Measurements from ENCODE around the gene STRA6. TPM values are rescaled to one million over a fixed set of nuclear protein-coding genes. Genes with fewer than 3 reads are reported as not detected.

Gene STRA6
- total RNA-seq, 4 donors from 2014 or later = 0.39 to 1.9 TPM; not detected in 2

DNA sequence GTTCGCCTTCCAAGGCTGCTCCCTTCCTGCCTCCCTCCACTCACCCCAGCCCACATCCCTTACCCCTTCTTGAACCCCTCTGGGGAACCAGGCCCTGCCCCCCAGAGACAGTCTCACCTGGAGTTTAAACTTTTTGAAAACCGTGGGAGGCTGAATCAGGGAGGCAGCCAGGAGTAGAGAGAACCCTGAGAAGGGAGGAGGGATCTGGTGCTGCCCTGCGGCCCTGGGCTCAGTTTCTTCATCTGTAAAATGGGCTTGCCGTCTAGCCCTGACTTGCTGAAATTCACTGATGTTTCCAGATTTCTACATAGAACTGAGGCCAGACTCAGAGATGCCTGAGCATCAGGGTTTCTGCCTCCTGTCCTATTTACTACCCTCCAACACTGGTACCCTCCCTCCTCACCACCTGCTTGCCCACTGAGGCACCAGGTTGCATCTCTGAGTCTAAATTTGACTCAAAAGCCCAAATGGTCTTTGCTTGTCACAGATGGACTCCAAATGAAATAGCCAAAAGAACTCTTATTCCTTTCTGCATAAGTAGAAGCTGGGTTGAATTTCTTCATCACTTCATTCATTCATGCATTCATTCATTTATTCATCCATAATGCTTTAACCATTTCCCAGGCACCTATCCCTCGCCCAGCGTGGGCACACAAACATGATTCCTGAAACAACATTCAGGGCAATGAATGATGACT lies 11.9 kb upstream of the STRA6 start:
- no peaks in the 10 kb centered on the region for H3K36me3 ChIP-seq
- H3K4me1 ChIP-seq = no peaks in the 10 kb centered on the region
- H3K27ac ChIP-seq = no peak overlapping the region
- no peak for DNase-seq (ENCODE audit: low spot score in 2 of 2)
- H3K9me3 ChIP-seq = peaks cover 0 to 3% (median 0%) of the 10 kb centered on the region in 4 donors
- TF ChIP-seq, protein P1, sequence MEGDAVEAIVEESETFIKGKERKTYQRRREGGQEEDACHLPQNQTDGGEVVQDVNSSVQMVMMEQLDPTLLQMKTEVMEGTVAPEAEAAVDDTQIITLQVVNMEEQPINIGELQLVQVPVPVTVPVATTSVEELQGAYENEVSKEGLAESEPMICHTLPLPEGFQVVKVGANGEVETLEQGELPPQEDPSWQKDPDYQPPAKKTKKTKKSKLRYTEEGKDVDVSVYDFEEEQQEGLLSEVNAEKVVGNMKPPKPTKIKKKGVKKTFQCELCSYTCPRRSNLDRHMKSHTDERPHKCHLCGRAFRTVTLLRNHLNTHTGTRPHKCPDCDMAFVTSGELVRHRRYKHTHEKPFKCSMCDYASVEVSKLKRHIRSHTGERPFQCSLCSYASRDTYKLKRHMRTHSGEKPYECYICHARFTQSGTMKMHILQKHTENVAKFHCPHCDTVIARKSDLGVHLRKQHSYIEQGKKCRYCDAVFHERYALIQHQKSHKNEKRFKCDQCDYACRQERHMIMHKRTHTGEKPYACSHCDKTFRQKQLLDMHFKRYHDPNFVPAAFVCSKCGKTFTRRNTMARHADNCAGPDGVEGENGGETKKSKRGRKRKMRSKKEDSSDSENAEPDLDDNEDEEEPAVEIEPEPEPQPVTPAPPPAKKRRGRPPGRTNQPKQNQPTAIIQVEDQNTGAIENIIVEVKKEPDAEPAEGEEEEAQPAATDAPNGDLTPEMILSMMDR (IDR thresholded peaks at IDR 0.05) = no peak
- TF ChIP-seq EP300 (IDR thresholded peaks at IDR 0.05) (no peak), POLR2A (IDR thresholded peaks at IDR 0.05) (no peak)
- H3K27me3 ChIP-seq = no peaks in the 10 kb centered on the region
- 53 to 56% methylated on average over 6 of the region's 6 CpGs for WGBS, 2 donors
- no peak overlapping the region for H3K4me3 ChIP-seq

DNA sequence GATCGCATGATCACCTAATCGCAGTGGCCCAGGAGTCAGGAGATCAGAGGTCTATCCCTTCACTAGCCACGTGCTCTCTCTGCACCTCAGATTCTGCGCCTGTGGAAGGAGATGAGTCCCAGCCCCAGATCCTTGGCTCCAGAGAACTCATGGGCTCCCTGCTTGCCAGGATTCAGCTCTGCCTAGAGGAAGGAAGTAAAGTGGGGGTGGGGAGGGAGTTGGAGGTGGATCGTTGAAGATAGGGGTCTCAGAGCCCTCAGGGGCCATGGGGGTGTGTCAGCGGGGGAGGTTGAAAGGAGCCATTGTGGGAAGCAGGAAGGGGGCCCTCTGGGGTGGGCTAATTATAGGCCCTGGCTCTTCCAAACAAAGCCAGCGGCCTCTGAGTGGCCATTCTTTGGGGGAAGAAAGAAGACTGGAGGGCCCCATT lies 11.3 kb upstream of the STRA6 start:
- no peak overlapping the region for H3K4me3 ChIP-seq
- H3K9me3 ChIP-seq = peaks cover 0 to 3% (median 0%) of the 10 kb centered on the region in 4 donors
- TF ChIP-seq EP300 (IDR thresholded peaks at IDR 0.05) = no peak
- TF ChIP-seq POLR2A (IDR thresholded peaks at IDR 0.05) = no peak
- TF ChIP-seq, protein P1 (IDR thresholded peaks at IDR 0.05) = no peak
- H3K4me1 ChIP-seq = no peaks in the 10 kb centered on the region
- H3K27me3 ChIP-seq = no peaks in the 10 kb centered on the region
- no peaks in the 10 kb centered on the region for H3K36me3 ChIP-seq
- 28 to 36% methylated on average over 7 of the region's 7 CpGs for WGBS, 2 donors
- H3K27ac ChIP-seq = no peak overlapping the region
- DNase-seq (ENCODE audit: low spot score in 2 of 2) = no peak

DNA sequence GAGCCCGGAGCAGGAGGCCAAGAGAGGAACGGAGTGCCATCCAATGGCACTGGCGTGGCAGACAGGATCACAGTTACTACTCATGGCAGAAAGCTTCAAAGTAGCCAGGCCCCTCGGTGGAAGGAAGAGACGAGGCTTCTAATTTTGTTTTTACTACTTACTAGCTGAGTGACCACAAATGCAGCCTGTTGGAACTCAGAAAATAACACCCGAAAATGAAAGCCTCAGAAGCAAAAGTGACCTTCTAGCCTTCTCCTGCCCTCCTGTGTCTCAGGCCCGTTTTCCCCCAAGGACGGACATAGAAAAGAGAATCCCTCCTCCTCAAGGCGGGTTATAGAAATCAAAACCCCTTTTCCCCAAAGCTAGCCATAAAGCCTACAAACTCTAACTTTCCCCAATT lies 9.9 kb upstream of the STRA6 start:
- DNase-seq (ENCODE audit: low spot score in 2 of 2) = no peak
- 78 to 80% methylated on average over 9 of the region's 9 CpGs for whole genome bisulfite sequencing, 2 donors
- Histone ChIP-seq H3K4me3 (no peak overlapping the region), H3K27me3 (no peaks in the 10 kb centered on the region), H3K4me1 (no peaks in the 10 kb centered on the region), H3K9me3 (peaks cover 0 to 3% (median 0%) of the 10 kb centered on the region in 4 donors), H3K36me3 (no peaks in the 10 kb centered on the region), H3K27ac (no peak overlapping the region)
- TF ChIP-seq POLR2A (IDR thresholded peaks at IDR 0.05) = no peak
- no peak for TF ChIP-seq EP300 (IDR thresholded peaks at IDR 0.05)
- TF ChIP-seq, protein P1 (IDR thresholded peaks at IDR 0.05) = no peak

DNA sequence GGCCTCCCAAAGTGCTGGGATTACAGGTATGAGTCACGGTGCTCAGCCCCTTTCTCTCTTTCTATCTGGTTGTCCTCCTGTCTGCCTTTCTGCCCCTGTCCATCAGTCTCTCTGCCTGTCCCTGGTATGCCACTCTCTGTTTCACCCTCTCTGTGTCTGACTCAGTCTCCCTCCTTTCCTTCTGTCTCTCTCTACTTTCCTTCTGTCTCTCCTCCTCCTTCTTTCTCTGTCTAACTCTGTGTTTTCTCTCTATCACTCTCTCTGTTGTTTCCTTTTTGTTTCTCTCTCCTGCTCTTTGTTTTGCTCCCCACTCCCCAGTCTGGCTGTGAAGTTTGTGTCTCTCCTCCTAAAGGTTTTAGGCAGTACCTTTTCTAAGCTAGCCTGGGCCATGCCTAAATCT lies 9.1 kb upstream of the STRA6 start:
- H3K4me1 ChIP-seq = no peaks in the 10 kb centered on the region
- H3K9me3 ChIP-seq = peaks cover 0 to 3% (median 0%) of the 10 kb centered on the region in 4 donors
- WGBS, 2 donors = 96% methylated on average over 1 of the region's 1 CpG
- no peak for DNase-seq (ENCODE audit: low spot score in 2 of 2)
- no peaks in the 10 kb centered on the region for H3K27me3 ChIP-seq
- no peak for TF ChIP-seq POLR2A (IDR thresholded peaks at IDR 0.05)
- TF ChIP-seq EP300 (IDR thresholded peaks at IDR 0.05) = no peak
- TF ChIP-seq, protein P1 (IDR thresholded peaks at IDR 0.05) = no peak
- no peak overlapping the region for H3K27ac ChIP-seq
- H3K4me3 ChIP-seq = no peak overlapping the region
- H3K36me3 ChIP-seq = no peaks in the 10 kb centered on the region

DNA sequence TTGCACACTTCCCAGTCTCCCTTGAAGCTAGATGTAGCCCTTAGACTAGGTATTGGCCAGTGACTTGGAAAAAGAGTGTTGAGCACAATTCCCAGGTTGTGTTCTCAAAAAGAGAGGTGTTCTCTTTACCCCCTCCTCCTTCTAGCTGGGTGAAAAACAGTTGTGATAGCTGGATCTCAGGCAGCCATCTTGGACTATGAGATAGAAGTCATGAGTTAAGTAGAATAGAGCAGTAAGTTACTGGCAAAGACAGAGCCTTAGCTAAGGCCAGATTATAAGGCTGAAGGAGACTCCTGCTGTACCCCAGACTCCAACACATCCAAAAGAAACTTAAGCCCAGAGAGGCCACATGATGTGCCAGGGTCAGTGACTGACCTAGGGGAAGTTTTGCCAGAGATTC lies 8.1 kb upstream of the STRA6 start:
- no peaks in the 10 kb centered on the region for H3K27me3 ChIP-seq
- TF ChIP-seq, protein P1 (IDR thresholded peaks at IDR 0.05) = no peak
- no peak for TF ChIP-seq EP300 (IDR thresholded peaks at IDR 0.05)
- no peak for TF ChIP-seq POLR2A (IDR thresholded peaks at IDR 0.05)
- peaks cover 0 to 3% (median 0%) of the 10 kb centered on the region in 4 donors for H3K9me3 ChIP-seq
- no peaks in the 10 kb centered on the region for H3K36me3 ChIP-seq
- H3K27ac ChIP-seq = no peak overlapping the region
- H3K4me3 ChIP-seq = no peak overlapping the region
- no peaks in the 10 kb centered on the region for H3K4me1 ChIP-seq
- DNase-seq (ENCODE audit: low spot score in 2 of 2) = no peak
